Measurements from ENCODE around the gene PARVB. TPM values are rescaled to one million over a fixed set of nuclear protein-coding genes. Genes with fewer than 3 reads are reported as not detected.

The PARVB gene
- total RNA-seq: 7.2 TPM

GRCh38 chr22:44024288-44024921 lies at the start of gene PARVB:
TSS of gene PARVB (plus strand) at chr22:44024302. CDS start at chr22:44024340, 38 bp downstream.

GRCh38 chr22:44180706-44181032 lies 156.6 kb downstream of the PARVB start, which contains the start of gene PARVG:
TSS of gene PARVG (plus strand) at chr22:44180925. CDS start at chr22:44183330, 2,405 bp downstream.

Other genes with a start within 250 kb of the PARVB start
- gene EFCAB6, start 212.0 kb upstream of the PARVB start, total RNA-seq: 12.5 TPM
- 55.7 TPM for gene SULT4A1, start 161.8 kb upstream of the PARVB start, total RNA-seq
- not detected for gene PNPLA5, start 132.3 kb upstream of the PARVB start, total RNA-seq
- gene PNPLA3, start 100.5 kb upstream of the PARVB start, total RNA-seq: 23.8 TPM
- 33.2 TPM for gene SAMM50, start 68.9 kb upstream of the PARVB start, total RNA-seq
- gene PARVG, start 156.6 kb downstream of the PARVB start, total RNA-seq: 1.9 TPM

All from parietal lobe (tissue), 1 donor.